Right ventricle myocardium superior (tissue), 1 donor: ENCODE data around the gene ECEL1. TPM values are rescaled to one million over a fixed set of nuclear protein-coding genes. Genes with fewer than 3 reads are reported as not detected.

Source experiments
- ATAC-seq: fragments of 200-7000 bp; cut with Tn5 transposase; one replicate; pipeline ENCODE4 v1.9.1; 2020; ENCODE audit warnings: mild to moderate bottlenecking; ENCODE audit not compliant: poor library complexity
- DNase-seq: peaks from one replicate; pipeline ENCODE4 v3.0.0-alpha.2; 2020
- intact Hi-C: fragments of 100-400 bp; cut with DNase I; formaldehyde crosslinking; loops from one replicate; pipeline ENCODE4 v1.11.2; 2022
- total RNA-seq: library from RNA; stranded (reverse); fragmentation: NEBNext Ultra II Directional; extraction: Animal tissue kit (Norgen Biotek cat#: 25700); gene quantifications from one replicate; pipeline ENCODE4 v1.2.1, GENCODE V29; 2021
- donor health status: DM: no; HTN: yes; CAD: no; lungs with severe emphysema.

Gene ECEL1
- total RNA-seq, 1 donor from 2014 or later, result not detected

DNA sequence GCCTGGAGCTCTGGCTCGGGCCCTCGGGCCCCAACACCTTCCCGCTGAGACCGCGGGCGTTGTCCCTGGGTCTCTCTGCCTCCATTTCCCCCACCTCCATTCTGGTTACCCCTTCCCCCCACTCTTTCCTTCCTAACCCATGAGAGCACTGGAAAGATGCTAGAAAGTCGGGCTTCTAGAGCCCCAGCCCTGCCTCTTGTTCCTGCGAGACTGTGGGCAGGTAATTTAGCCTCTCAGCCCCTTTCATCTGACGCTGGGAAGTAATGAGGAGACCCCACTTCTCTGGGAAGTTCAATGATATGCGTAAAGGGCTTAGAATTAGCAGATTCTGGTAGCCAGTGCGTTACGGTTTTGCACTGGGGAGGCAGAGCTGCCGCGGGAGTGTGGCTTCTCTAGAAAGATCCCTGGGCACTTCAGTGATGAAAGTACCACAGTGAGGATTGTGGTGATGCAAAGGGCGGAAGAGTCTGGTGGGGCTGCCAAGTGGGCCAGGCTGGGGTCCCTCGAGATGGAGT is 16.2 kb upstream of the ECEL1 start:
- ATAC-seq, result no peak
- intact Hi-C loops, result no loop called here
- no peak for DNase-seq

DNA sequence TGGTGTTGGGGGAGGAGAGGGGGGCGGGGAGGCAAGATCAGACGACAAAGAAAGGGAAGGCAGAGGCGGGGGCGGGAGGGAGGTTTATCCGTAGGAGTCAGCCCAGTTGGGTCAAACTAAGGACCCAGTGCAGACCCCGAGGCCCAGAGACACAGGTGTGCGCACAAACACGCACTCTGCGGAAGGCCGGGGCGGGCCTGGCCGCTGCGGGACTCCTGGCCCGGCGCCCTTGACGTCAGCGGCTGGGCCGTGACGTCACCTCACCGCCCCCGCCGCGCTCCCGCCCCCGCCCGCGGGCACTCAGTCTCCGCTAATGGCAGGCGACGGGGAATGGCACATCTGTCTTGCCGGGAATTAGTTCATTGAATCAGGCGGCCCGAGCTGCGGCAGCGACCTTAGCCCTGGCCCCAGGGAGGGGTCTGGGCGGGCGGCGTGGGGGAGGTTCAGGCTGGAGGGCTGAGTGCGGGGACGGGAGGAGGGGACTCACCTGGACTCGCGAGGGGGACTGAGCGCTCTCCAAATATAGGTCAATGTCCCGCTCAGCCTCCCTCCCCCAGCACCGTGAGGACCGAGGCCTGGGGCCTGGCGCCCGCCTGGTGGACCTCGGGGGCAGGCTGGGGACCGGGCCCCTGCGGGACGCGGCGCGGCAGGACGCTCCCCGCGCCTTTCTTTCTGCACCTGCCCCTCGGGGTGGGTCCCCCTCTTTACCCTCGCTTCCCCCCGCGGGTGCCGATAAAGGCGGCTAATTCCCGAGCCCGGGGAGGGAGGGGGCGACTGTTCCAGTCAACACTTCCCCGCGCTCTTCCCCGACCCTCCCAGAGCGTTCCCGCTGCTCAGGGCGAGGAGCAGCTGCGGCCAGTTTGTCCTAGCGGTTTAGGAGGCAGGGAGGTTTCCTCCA is 15.5 kb upstream of the ECEL1 start:
- intact Hi-C loops, result no loop called here
- DNase-seq, result no peak
- ATAC-seq, result peak; percentile 85

DNA sequence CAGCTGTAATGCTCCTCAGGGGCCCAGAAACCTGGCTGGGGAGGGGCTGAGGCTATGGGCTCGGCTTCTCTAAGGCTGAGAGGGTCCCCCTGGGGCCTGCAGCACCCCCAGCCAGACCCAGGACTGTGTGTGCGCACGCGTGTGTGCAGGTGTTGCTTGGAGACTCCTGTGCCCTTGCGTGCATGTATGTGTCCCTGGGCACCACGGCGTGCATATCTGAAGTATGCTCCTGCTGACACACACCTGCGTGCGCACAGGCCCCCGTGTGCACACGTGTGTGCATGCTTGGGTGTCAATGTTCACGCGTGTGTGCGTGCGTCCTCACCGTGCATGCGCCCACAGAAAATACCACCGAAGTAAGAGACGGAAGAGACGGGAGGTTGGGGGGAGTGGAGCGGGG is 14.9 kb upstream of the ECEL1 start:
- intact Hi-C loops, result no loop called here
- ATAC-seq, result no peak
- DNase-seq, result no peak

DNA sequence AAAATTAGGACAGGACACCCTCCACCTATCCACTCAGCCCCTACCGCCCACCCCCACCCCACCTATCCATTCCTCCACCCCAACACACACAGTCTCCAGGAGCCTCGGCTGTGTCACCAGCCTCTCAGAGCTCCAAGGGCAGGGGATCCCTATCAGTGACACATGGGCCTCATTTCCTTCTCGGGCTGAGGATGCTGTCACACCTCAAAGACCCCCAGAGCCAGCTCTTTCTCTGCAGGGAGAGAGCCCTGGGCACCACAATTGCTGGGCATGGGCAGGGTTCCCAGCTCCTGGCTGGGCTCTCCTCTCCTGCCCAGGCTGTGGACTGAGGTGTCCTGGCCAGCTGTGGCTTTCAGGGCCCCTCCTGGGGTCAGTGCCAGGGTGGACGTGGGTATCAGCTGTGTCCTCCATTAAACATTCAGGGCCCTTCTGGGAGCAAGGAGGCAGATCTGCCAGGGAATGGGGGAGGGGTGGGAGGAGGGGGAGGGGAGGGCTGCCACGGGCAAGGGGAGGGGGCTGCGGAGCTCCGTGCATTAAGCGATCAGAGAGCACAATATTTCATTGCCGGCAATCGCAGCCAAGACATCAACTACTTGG is 14.3 kb upstream of the ECEL1 start:
- no peak for ATAC-seq

DNA sequence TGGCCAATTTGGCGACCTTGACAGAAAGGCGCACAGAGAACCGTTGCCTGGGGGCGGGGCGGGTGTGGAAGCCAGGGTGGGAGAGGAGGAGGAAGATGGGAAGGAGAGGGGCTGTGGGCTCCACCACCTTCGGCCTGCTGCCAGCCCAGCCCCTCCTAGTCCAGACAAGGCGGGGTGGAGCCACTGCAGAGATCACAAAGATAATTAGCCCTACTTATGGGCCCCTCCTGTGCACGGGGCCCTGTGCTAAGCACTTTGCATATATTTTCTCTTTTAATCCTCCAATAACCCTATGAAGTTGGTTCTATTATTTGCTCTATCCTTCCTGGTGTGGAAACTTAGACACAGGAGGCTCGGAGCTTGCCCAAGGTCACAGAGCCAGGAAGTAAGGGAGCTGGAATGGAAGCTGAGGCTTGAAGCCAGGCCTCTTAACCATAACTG is 13.7 kb upstream of the ECEL1 start:
- ATAC-seq, result no peak
- intact Hi-C loops, result no loop called here
- no peak for DNase-seq

More for the DNA sequence above, 14.3 kb upstream of the ECEL1 start:
- DNase-seq, result no peak
- intact Hi-C loops, result no loop called here

DNA sequence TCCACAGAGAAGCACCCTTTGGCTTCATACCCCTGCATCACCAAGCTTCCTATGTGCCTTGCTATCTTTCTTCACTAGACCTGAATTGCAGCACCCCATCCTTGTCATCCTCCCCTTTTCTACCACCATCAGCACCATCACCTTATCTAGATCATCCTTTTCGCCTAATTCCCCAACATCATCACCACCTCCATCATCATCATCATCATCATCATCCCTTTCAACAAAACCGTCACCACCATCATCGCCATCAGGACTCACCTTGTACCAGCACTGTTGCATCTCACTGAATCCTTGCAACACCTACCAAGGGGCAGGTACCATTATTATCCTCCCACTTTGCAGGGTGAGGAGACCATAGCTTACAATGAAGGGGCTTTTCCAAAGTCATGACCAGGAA is 10.8 kb upstream of the ECEL1 start:
- DNase-seq, result no peak
- ATAC-seq, result no peak
- intact Hi-C loops, result no loop called here

DNA sequence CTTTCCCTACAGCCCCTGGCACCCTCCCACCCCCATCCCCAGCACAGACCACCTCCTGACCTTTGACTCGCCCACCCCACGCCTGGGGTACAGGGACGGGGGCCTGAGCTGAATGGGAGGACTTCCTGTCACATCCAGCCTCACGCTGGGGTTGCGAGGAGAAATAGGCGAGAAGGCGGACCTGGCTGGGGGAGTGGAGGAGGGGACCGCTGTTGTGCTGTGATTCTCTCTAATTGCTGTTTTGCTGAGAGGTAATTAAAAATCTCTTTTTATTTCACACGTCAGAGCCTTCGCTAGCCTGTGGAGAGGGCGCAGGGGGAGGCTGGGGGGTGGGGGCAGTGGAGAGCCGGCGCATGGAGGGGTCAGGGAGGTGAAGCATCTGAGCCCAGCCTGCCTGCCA is 9.7 kb upstream of the ECEL1 start:
- intact Hi-C loops, result no loop called here
- ATAC-seq, result no peak
- DNase-seq, result no peak

DNA sequence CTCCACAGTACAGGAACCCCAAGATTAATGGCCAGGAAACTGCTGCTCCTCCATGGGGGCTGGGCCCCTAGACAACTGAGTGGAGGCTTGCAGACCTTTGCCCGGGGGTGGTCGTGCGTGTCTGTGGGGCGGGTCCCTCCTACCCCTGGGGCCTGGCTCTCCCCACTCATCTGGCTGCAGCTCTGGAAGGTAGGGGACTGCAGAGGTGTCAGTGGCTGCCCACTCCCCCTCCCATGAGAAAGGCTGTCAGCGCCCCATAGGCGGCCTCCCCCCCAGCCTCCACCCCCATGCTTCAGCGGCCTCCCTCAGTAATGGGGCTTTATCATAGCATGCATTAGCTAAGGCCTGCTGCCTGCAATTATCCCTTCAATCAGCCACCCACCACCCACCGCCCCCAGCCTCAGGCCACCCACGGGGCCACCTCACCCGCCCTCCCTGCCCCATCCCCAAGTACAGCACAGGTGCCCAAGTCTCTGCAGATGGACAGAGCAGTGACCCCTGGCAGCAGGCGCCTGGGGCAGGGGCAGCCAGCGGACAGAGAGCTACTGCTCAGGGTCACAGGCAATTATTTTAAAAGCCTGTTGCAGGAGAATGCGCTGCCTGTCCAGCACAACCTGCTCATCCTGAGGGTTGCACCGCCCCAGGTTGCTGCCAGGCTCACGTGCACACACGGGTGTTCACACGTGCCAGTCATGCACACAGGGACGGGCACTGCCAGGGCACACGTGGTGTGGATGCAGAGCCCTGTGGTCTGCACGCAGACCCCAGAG is 9.1 kb upstream of the ECEL1 start:
- ATAC-seq (no peak), DNase-seq (no peak)
- intact Hi-C loops, result no loop called here

DNA sequence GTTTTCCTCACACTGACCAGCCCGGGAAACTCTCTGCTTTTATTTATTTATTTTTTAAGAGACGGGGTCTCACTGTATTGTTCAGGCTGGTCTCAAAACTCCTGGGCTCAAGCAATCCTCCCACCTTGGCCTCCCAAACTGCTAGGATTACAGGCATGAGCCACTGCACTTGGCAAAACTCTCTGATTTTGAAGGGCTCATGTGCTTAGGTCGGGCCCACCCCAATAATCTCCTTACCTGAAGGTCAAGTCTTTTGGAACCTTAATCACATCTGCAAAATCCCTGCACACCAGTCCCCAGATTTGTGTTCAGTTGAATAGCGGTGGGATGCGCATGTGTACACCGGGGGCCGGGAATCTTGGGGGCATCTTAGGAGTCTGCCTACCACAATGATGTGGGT is 7.7 kb upstream of the ECEL1 start:
- ATAC-seq (no peak), DNase-seq (no peak)
- intact Hi-C loops, result no loop called here

DNA sequence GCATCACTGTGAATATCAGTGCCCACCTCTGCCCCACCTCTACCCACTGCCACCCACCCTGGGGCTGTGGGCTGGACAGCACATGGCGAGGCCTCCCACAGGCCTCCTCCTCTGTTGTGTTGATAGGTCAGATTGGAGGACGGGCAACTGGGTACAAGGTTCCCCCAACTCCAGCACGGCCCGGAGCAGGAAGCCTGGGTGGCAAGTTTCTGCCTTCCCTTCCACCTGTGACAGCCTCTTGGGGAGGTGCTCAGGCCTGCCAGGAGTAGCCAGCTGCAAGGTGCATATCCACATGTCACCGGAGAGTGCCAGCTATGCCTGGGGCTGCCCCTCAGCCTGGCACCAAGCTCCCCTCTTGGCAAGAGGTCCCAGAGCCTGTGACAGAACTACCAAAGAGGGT is 6.9 kb upstream of the ECEL1 start:
- DNase-seq (peak; percentile 29), ATAC-seq (no peak)
- intact Hi-C loops, result no loop called here

DNA sequence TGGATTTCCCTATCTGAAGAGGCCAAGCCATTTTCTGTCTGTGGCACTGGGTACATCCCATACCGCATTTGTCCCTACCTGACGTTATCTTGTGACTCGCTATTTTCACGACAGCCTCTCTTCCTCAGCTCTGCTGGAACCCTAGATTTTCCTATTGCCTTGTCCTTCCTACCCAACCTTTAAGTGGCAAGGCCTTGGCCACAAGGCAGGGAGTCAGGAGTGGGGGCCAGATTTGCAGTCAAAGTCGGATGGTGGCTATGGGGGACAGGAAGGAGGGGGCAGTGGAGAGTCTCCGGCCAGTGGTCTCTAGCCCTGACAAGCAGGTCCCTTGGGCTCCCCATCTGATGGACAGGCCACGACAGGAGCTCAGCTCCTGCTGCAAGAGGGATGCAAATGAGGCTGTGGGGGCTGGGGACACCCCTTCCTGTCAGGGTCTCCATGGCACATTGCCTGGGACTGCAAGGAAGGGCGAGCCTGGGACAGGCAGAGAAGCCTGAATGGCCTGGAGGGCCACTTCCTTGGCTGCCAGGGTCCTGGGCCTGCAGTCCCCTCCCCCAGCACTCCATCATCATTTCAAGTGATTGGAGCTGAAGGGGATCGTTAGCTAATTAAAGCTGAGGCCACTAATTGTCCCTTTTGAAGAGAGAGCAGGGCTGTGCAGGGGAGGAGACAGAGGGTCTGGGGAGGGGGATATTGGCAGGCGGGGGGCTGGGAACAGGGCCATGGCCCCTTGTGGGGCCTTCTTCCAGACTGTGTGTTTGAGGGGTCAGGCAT is 6.3 kb upstream of the ECEL1 start:
- peak; percentile 26 for DNase-seq
- intact Hi-C loops, result no loop called here

DNA sequence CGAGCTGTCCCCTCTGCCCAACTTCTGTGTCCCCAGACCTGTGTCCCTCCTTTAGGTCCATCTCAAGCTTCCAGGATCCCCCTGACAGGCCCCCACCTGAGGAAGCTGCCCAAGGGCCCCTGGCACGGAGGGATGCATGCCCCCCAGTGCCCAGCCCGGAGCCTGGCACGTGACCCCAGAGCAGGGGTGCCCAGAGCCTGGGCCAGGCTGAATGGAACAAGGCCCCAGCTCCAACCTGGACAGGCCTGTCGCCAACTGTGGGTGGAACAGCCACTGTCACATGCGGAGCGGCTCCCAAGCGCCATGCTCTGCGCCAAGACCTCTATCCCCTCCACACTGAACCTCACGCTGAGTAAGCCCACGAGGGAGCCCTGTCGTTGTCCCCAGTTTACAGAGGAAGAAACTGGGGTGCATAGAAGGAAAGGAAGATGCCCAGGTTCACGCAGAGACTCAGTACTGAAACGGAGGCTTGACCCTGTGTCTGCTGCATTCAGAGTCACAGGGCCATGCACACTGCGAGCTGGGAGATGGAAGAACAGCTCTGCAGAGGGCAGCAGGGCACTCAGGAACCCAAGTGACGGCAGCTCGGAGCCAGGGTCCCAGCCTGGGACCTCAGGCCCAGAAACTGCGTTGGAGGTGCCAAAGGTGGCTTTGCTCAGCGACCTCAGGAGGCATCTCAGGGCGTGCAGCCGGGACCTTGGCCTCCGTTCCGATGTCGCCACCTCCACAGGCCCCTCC is 5.5 kb upstream of the ECEL1 start:
- no peak for ATAC-seq
- intact Hi-C loops, result no loop called here
- DNase-seq, result peak; percentile 26

More for the DNA sequence above, 6.3 kb upstream of the ECEL1 start:
- ATAC-seq, result no peak

DNA sequence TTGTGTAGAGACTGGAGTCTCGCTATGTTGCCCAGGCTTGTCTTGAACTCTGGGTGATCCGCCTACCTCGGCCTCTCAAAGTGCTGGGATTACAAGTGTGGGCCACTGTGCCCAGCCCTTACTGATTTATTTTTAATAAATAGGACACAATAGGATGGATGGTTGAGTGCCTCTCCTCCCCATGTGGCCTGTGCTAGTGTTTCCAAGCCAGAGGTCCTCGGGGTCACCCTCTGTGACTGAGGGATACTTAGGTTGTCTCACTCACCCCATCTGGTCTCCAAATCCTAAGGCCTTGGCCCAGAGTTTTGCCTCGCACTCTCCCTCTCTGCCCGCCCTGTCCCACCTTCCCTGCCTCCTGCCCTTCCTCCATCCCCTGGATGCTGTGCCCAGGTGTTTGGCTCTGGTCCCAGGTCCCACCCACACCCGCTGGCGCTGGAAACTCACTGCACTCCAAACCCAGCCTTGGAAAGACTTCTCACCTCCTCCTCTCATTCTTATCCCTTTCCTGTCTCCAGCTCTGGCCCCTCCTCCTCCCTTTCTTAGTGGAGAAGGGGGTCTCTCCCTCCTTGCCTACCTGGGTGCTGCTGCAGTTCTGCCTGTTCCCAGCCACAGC is 4.7 kb upstream of the ECEL1 start:
- ATAC-seq (no peak), DNase-seq (peak; percentile 4)

DNA sequence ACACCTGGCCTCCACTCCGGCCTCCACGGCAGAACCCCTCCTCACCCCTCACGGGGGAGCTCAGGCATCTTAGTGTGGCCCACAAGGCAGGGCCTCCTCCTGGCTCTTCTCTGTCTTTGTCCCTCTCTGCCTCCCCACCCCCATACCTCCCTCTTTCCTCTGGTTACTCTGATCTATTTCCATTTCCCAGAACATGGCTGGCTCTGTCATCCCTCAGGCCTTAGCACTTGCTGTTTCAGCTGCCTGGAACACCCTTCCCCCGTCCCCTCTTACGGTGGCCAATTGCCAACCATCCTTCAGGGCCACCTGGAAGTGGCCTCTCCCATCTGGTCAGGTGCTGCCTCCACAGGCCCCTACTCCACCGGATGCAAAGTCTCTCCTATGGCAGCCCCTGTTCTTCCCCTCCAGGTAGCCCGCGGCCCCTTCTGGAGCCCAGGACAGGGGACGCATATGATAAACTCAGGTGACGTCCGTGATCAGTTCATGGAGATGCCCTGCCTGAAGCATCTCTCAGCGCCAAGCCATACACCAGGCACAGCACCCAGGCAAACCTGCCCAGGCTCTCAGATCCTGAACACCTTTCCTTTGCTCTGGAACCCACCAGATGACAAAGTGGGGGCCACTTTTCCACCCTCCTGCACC is 3.6 kb upstream of the ECEL1 start:
- intact Hi-C loops, result no loop called here
- peak; percentile 8 for DNase-seq
- ATAC-seq, result no peak

More for the DNA sequence above, 4.7 kb upstream of the ECEL1 start:
- intact Hi-C loops, result no loop called here

DNA sequence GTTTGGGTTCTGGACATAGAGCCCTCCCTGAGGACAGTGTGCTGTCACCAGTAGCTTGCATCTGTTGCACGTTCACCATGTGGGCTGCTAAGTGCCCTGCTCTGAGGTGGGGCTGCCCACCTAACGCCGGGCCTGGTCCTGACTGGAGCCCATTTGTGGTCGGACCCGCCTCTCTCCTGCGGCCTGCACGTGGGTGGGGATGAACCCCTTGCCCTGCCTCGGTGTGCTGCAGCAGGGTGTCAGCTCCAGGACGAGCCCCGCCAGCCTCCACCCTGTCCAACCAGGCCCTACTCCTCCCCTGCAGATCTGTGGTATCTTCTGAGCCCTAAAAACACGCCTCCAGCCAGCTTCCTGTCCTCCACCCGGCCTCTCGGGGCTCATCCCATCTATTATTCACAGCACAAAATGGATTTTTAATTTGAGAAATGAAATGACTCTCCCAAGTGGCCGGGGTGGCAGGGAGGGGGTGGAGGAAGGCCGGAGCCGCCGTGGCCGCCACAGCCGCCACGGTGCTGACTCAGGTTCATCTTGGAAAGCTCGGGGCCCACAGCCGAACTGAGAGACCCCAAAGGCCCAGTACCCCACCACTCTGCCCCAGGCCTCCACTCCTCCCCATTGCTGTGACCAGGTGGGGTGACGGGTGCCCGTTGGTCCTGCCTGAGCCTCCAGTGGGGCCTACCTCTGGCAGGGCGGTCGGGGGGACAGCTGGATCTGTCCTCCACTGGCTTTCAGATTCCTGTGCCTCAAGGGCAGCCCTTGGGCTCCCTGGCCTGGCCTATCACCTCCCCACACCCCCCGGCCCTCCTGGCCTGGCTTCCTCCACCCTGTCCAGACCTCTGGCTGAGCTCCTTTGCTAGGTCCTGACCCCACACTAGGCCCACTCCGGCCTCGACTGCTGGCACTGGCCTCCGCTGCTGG is 2.8 kb upstream of the ECEL1 start:
- peak; percentile 43 for DNase-seq
- intact Hi-C loops, result no loop called here
- no peak for ATAC-seq
